ENCODE measurements around the gene CLEC2A.

Gene CLEC2A

DNA sequence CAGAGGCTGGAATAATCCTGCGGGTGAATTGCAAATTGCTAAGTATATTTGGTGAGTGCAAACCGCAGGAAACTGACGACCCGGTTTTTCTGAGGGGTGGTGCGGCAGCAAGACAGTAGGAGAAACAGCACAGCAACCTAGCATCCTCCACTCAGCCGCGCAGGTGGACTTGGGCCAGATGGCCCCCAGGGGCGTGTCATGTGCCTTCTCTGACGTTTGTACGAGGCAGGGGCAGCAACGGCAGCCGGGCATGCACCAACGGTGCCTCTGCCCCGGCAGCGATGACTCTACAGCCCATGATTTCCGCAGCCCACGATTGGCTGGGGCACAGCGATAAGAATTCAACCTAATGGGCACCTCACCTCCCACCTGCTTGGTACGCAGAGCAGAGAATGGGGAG lies 11.1 kb upstream of the CLEC2A start:
- Histone ChIP-seq H3K27me3 (ENCODE audit: insufficient read depth, poor library complexity, severe bottlenecking) (no peaks in the 10 kb centered on the region), H3K27ac (replicated peaks) (no peak overlapping the region), H3K4me3 (replicated peaks; ENCODE audit: insufficient read depth, low read length) (no peak overlapping the region)
- TF ChIP-seq SPI1 (IDR thresholded peaks at IDR 0.05; ENCODE audit: borderline replicate concordance, low read depth) (no peak), POLR2AphosphoS5 (IDR thresholded peaks at IDR 0.05; ENCODE audit: low read depth) (no peak), GABPA (IDR thresholded peaks at IDR 0.05; ENCODE audit: low read depth) (no peak)
- TF ChIP-seq, protein P1, sequence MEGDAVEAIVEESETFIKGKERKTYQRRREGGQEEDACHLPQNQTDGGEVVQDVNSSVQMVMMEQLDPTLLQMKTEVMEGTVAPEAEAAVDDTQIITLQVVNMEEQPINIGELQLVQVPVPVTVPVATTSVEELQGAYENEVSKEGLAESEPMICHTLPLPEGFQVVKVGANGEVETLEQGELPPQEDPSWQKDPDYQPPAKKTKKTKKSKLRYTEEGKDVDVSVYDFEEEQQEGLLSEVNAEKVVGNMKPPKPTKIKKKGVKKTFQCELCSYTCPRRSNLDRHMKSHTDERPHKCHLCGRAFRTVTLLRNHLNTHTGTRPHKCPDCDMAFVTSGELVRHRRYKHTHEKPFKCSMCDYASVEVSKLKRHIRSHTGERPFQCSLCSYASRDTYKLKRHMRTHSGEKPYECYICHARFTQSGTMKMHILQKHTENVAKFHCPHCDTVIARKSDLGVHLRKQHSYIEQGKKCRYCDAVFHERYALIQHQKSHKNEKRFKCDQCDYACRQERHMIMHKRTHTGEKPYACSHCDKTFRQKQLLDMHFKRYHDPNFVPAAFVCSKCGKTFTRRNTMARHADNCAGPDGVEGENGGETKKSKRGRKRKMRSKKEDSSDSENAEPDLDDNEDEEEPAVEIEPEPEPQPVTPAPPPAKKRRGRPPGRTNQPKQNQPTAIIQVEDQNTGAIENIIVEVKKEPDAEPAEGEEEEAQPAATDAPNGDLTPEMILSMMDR (IDR thresholded peaks at IDR 0.05; ENCODE audit: insufficient read depth, low read length), result no peak
- no peak for DNase-seq (ENCODE audit: low read depth in 1 of 2, low spot score in 1 of 2)

DNA sequence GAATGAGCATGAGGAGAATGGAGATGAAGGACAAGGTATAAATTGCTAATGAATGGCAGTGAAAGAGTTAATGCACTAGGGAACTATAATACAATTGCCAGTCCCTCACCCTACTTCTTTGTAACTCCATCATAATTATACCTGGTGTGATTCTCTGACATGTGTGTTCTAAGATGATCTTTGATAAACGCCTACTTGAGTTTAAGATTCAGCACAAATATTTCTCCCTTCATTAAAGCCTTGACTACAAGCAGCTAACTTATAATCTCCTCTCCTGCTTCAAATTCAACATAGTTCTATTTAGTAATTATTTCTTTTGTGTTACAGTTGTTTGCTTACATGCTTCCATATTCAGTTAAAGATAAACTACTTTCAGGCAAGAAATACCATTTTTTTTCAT lies 9.7 kb upstream of the CLEC2A start:
- no peaks in the 10 kb centered on the region for H3K27me3 ChIP-seq (ENCODE audit: insufficient read depth, poor library complexity, severe bottlenecking)
- H3K4me3 ChIP-seq (replicated peaks; ENCODE audit: insufficient read depth, low read length), result no peak overlapping the region
- H3K27ac ChIP-seq (replicated peaks), result no peak overlapping the region
- TF ChIP-seq, protein P1 (IDR thresholded peaks at IDR 0.05; ENCODE audit: insufficient read depth, low read length), result no peak
- TF ChIP-seq, protein P2, sequence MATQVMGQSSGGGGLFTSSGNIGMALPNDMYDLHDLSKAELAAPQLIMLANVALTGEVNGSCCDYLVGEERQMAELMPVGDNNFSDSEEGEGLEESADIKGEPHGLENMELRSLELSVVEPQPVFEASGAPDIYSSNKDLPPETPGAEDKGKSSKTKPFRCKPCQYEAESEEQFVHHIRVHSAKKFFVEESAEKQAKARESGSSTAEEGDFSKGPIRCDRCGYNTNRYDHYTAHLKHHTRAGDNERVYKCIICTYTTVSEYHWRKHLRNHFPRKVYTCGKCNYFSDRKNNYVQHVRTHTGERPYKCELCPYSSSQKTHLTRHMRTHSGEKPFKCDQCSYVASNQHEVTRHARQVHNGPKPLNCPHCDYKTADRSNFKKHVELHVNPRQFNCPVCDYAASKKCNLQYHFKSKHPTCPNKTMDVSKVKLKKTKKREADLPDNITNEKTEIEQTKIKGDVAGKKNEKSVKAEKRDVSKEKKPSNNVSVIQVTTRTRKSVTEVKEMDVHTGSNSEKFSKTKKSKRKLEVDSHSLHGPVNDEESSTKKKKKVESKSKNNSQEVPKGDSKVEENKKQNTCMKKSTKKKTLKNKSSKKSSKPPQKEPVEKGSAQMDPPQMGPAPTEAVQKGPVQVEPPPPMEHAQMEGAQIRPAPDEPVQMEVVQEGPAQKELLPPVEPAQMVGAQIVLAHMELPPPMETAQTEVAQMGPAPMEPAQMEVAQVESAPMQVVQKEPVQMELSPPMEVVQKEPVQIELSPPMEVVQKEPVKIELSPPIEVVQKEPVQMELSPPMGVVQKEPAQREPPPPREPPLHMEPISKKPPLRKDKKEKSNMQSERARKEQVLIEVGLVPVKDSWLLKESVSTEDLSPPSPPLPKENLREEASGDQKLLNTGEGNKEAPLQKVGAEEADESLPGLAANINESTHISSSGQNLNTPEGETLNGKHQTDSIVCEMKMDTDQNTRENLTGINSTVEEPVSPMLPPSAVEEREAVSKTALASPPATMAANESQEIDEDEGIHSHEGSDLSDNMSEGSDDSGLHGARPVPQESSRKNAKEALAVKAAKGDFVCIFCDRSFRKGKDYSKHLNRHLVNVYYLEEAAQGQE (IDR thresholded peaks at IDR 0.05; ENCODE audit: insufficient replicate concordance, low read depth), result no peak
- no peak for TF ChIP-seq POLR2AphosphoS5 (IDR thresholded peaks at IDR 0.05; ENCODE audit: low read depth)
- no peak for TF ChIP-seq GABPA (IDR thresholded peaks at IDR 0.05; ENCODE audit: low read depth)
- no peak for TF ChIP-seq SPI1 (IDR thresholded peaks at IDR 0.05; ENCODE audit: borderline replicate concordance, low read depth)
- no peak for DNase-seq (ENCODE audit: low read depth in 1 of 2, low spot score in 1 of 2)

DNA sequence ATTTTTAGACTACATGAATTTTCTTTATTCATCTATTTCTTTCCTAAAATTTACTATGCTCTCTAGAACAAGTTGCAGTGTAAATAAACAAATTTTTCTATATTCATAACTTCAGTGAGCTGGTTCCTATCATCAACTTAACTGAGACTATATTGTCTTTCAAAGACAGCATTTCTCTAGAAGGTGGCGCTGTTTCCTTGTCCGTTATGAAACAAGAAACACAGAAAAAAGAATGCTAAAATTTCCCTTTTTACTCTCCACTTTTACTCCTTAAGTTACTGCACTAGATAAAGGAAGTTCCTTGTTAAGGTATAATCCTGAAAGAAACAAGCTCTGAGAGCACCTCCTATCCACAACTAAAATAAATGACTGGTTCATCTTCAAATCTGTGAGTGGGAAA lies 8.2 kb upstream of the CLEC2A start:
- Histone ChIP-seq H3K4me3 (replicated peaks; ENCODE audit: insufficient read depth, low read length) (no peak overlapping the region), H3K27ac (replicated peaks) (no peak overlapping the region), H3K27me3 (ENCODE audit: insufficient read depth, poor library complexity, severe bottlenecking) (no peaks in the 10 kb centered on the region)
- peak in 1 of 2 experiments; percentile 54 for DNase-seq (ENCODE audit: low read depth in 1 of 2, low spot score in 1 of 2)
- no peak for TF ChIP-seq GABPA (IDR thresholded peaks at IDR 0.05; ENCODE audit: low read depth)
- TF ChIP-seq, protein P1 (IDR thresholded peaks at IDR 0.05; ENCODE audit: insufficient read depth, low read length), result peak; percentile 38

DNA sequence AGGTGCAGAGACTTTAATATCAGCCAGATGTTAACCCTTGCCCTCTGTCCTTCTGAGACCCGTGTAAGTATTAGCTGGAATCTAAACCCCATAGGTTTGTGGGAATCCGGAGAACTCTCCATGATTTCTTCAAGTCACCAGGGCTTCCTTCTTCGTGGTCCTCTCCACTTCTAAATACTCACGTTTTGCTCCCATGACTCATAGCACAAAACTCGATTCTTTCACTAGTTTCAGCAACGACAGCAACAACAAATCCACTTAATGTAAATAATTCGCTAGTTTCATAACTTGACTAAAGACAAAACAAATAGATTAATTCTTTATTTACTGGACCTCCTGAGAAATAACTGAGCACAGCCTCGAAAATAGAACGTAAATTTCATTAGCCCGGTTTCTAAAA lies 4.4 kb upstream of the CLEC2A start:
- H3K27ac ChIP-seq (replicated peaks), result no peak overlapping the region
- H3K27me3 ChIP-seq (ENCODE audit: insufficient read depth, poor library complexity, severe bottlenecking), result no peaks in the 10 kb centered on the region
- H3K4me3 ChIP-seq (replicated peaks; ENCODE audit: insufficient read depth, low read length), result no peak overlapping the region
- no peak for DNase-seq (ENCODE audit: low read depth in 1 of 2, low spot score in 1 of 2)
- TF ChIP-seq GABPA (IDR thresholded peaks at IDR 0.05; ENCODE audit: low read depth), result no peak
- TF ChIP-seq, protein P2 (IDR thresholded peaks at IDR 0.05; ENCODE audit: insufficient replicate concordance, low read depth), result no peak
- TF ChIP-seq, protein P1 (IDR thresholded peaks at IDR 0.05; ENCODE audit: insufficient read depth, low read length), result no peak
- no peak for TF ChIP-seq SPI1 (IDR thresholded peaks at IDR 0.05; ENCODE audit: borderline replicate concordance, low read depth)
- no peak for TF ChIP-seq POLR2AphosphoS5 (IDR thresholded peaks at IDR 0.05; ENCODE audit: low read depth)

Data from HL-60 (cell line).